PC-9 (cell line): ENCODE measurements around the gene MON1A. TPM values are rescaled to one million over a fixed set of nuclear protein-coding genes. Genes with fewer than 3 reads are reported as not detected.

Experiments
- Bru-seq: library from RNA; stranded (reverse); fragments of 400-500 nt; gene quantifications from one replicate; lab custom pipeline; 2021; lab: Mats Ljungman, UMichigan
- BruChase-seq, 2 experiments: library from RNA; stranded (reverse); fragments of 400-500 nt; gene quantifications; one replicate each; lab custom pipeline; 2021; lab: Mats Ljungman, UMichigan
- BruUV-seq: library from RNA; stranded (reverse); fragments of 400-500 nt; replicated peaks from 2 replicates; lab custom pipeline; 2021; lab: Mats Ljungman, UMichigan
- CTCF ChIA-PET: fragments of 300-600 bp; sonication (Branson Sonifier 250); formaldehyde crosslinking; loops from one replicate; lab custom pipeline; 2022; ENCODE audit warnings: antibody characterized with exemption; lab: Charles Lee
- POLR2A ChIA-PET: fragments of 300-600 bp; sonication (Branson Sonifier 250); formaldehyde crosslinking; loops from one replicate; lab custom pipeline; 2022; ENCODE audit warnings: antibody characterized with exemption; ENCODE audit not compliant: unreplicated experiment; lab: Charles Lee
- DNase-seq, 2 experiments: peaks; one replicate each; pipeline versions ENCODE4 v3.0.0 to v3.0.0-alpha.2; 2015 to 2022; ENCODE audit warnings: mixed read lengths in 1 of 2
- H2AFZ ChIP-seq: fragments of 200-600 bp; sonication (generic); 2 replicates; pipeline ENCODE4 v1.8.1; 2017; ENCODE audit warnings: antibody characterized with exemption
- H3F3A ChIP-seq: fragments of 200-600 bp; sonication (generic); 2 replicates; pipeline ENCODE4 v1.8.1; 2017; ENCODE audit warnings: antibody characterized with exemption, mild to moderate bottlenecking, low read depth; ENCODE audit not compliant: insufficient read depth
- H3K27ac ChIP-seq: fragments of 200-600 bp; sonication (generic); 2 replicates; pipeline ENCODE4 v1.6.1; 2016; ENCODE audit warnings: mixed run types
- H3K27me3 ChIP-seq: fragments of 200-600 bp; sonication (generic); 2 replicates; pipeline ENCODE4 v1.6.1; 2016; ENCODE audit warnings: low read depth, mixed run types; ENCODE audit not compliant: insufficient read depth
- H3K36me3 ChIP-seq: fragments of 200-600 bp; sonication (generic); 2 replicates; pipeline ENCODE4 v1.6.1; 2016; ENCODE audit warnings: low read depth, mixed run types
- H3K4me1 ChIP-seq: fragments of 200-600 bp; sonication (generic); replicated peaks from 2 replicates; pipeline ENCODE4 v1.6.1; 2016; ENCODE audit warnings: mixed run types; ENCODE audit not compliant: insufficient read depth
- H3K4me2 ChIP-seq: fragments of 200-600 bp; sonication (generic); 2 replicates; pipeline ENCODE4 v1.6.1; 2017; ENCODE audit warnings: mixed run types
- H3K4me3 ChIP-seq: fragments of 200-600 bp; sonication (generic); 2 replicates; pipeline ENCODE4 v1.6.1; 2016; ENCODE audit warnings: mixed run types
- H3K79me2 ChIP-seq: fragments of 200-600 bp; sonication (generic); 2 replicates; pipeline ENCODE4 v1.6.1; 2017; ENCODE audit warnings: low read depth, mixed run types
- H3K9me2 ChIP-seq: fragments of 200-600 bp; sonication (generic); 2 replicates; pipeline ENCODE4 v1.8.1; 2017; ENCODE audit warnings: mild to moderate bottlenecking; ENCODE audit not compliant: insufficient read depth
- H3K9me3 ChIP-seq: fragments of 200-600 bp; sonication (generic); 2 replicates; pipeline ENCODE4 v1.8.1; 2016; ENCODE audit warnings: low read depth; ENCODE audit not compliant: insufficient read depth
- H4K20me1 ChIP-seq: fragments of 200-600 bp; sonication (generic); 2 replicates; pipeline ENCODE4 v1.8.1; 2017; ENCODE audit not compliant: insufficient read depth
- EZH2 ChIP-seq: fragments of 200-600 bp; sonication (generic); IDR thresholded peaks from 2 replicates; pipeline ENCODE4 v1.8.0; 2017; ENCODE audit warnings: antibody characterized with exemption, low read depth
- intact Hi-C: fragments of 100-400 bp; cut with micrococcal nuclease; formaldehyde crosslinking; loops from one replicate; pipeline ENCODE4 v1.10.0; 2022; ENCODE audit not compliant: unreplicated experiment
- long read RNA-seq: library from polyadenylated mRNA; stranded (forward); transcript quantifications from one replicate; pipeline ENCODE4 v2.0.0, GENCODE V29; 2022
- total RNA-seq: library from RNA; stranded (reverse); gene quantifications from 2 replicates; pipeline ENCODE4 v1.2.3, GENCODE V29; 2021
- TF ChIP-seq, protein P1 (sequence below): fragments of 200-600 bp; sonication (generic); conservative IDR thresholded peaks from 2 replicates; pipeline ENCODE4 v1.6.1; 2017; ENCODE audit warnings: mixed run types, antibody characterized with exemption, mild to moderate bottlenecking, moderate library complexity

Gene MON1A
- total RNA-seq (4.8 and 5.5 TPM in 2 replicates), Bru-seq, nascent RNA (percentile 33 among the genes with signal in this experiment), BruChase-seq, experiment 1, labeled RNA remaining after a 2-hour chase (percentile 29 among the genes with signal in this experiment), BruChase-seq, experiment 2, labeled RNA remaining after a 6-hour chase (percentile 41 among the genes with signal in this experiment)
- long read RNA-seq, transcript MON1A-201 (6 exons, 2,370 nt) = major isoform, 9 of 15 reads
- long read RNA-seq, partial matches to known transcripts = 2 of 15 reads
- long read RNA-seq, other reads (novel, unspliced or antisense) = 3 of 15 reads

GRCh38 chr3:49929291-49930167, at the start of gene MON1A:
Gene MON1A (minus strand): TSS chr3:49929811. CDS start chr3:49913346, 16,465 bp downstream.
- peak within 1 kb of the TSS; percentile 93 for H3K4me2 ChIP-seq
- DNase-seq = peak; percentile 79 to 95
- no peaks in the 10 kb centered on the region for H3K27me3 ChIP-seq
- H3K4me1 ChIP-seq = peaks cover 11% of the 10 kb centered on the region
- no peaks in the 10 kb centered on the region for H3K9me3 ChIP-seq
- intact Hi-C loops = loop anchor here (1.0 kb wide), 2 partner anchors 11 to 29 kb away; partner anchors contain the start of gene RBM6
- H3K79me2 ChIP-seq = no peaks in the 10 kb centered on the region
- peak within 1 kb of the TSS; percentile 90 for H2AFZ ChIP-seq
- POLR2A ChIA-PET = interaction anchor here (0.6 to 1.2 kb wide), 7 partner anchors 10 to 355 kb away, joined by 3 to 25 read pairs (median 5); partner anchors contain the start of gene RBM6
- H3F3A ChIP-seq = no peaks in the 10 kb centered on the region
- BruUV-seq = no TSS peak
- H3K4me3 ChIP-seq = peak within 1 kb of the TSS; percentile 81
- no peaks in the 10 kb centered on the region for H3K9me2 ChIP-seq
- no peaks in the 10 kb centered on the region for H3K36me3 ChIP-seq
- CTCF ChIA-PET = interaction anchor here (0.6 to 1.5 kb wide), 5 partner anchors 10 to 1734 kb away, joined by 3 to 12 read pairs (median 5); partner anchors contain the start of gene RBM6
- H4K20me1 ChIP-seq = no peaks in the 10 kb centered on the region
- H3K27ac ChIP-seq = peak within 1 kb of the TSS; percentile 33; the same call in 1 of the 2 replicates
- TF ChIP-seq, protein P1, sequence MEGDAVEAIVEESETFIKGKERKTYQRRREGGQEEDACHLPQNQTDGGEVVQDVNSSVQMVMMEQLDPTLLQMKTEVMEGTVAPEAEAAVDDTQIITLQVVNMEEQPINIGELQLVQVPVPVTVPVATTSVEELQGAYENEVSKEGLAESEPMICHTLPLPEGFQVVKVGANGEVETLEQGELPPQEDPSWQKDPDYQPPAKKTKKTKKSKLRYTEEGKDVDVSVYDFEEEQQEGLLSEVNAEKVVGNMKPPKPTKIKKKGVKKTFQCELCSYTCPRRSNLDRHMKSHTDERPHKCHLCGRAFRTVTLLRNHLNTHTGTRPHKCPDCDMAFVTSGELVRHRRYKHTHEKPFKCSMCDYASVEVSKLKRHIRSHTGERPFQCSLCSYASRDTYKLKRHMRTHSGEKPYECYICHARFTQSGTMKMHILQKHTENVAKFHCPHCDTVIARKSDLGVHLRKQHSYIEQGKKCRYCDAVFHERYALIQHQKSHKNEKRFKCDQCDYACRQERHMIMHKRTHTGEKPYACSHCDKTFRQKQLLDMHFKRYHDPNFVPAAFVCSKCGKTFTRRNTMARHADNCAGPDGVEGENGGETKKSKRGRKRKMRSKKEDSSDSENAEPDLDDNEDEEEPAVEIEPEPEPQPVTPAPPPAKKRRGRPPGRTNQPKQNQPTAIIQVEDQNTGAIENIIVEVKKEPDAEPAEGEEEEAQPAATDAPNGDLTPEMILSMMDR = peak; percentile 45; the same call in 1 of the 2 replicates
- TF ChIP-seq EZH2 = no peak

DNA sequence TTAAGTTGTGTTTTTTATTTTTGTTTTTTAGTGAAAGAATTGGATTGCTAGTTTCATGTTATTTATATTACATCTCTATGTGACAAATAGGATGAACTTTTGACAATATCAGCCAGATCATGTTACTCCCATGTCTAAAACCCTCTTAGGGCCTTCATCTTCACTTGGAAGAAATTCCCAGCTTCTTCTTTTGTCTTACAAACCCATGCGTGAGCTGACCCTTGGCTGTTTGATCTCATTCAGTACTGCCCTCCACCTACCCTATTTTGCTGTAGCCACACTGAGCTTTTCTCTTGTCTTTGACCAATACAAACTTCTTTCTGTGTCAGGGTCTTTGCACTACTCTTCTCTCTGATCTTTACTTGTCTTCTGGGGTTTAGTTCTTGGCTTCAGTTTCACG, 47.3 kb upstream of the MON1A start:
- Histone ChIP-seq H4K20me1 (no peaks in the 10 kb centered on the region), H3K4me3 (no peak overlapping the region), H3K9me3 (no peaks in the 10 kb centered on the region), H3K27ac (no peak overlapping the region), H3K79me2 (no peaks in the 10 kb centered on the region), H3K27me3 (no peaks in the 10 kb centered on the region), H3K4me2 (no peak overlapping the region), H3K36me3 (no peaks in the 10 kb centered on the region), H3K9me2 (no peaks in the 10 kb centered on the region), H3K4me1 (no peaks in the 10 kb centered on the region), H2AFZ (no peak overlapping the region), H3F3A (no peaks in the 10 kb centered on the region)
- CTCF ChIA-PET = interaction anchor here (0.5 kb wide), 1 partner anchor 14 kb away, joined by 3 read pairs; no protein-coding TSS in a partner anchor
- no peak for TF ChIP-seq EZH2
- TF ChIP-seq, protein P1 = no peak
- no peak for DNase-seq
- intact Hi-C loops = no loop called here
- no TSS peak for BruUV-seq
- POLR2A ChIA-PET = no interaction called here

- Histone ChIP-seq H3K4me2 (no peak overlapping the region), H4K20me1 (no peaks in the 10 kb centered on the region; the same call in 1 of the 2 replicates), H3K9me2 (no peaks in the 10 kb centered on the region), H3K36me3 (no peaks in the 10 kb centered on the region), H3K27me3 (no peaks in the 10 kb centered on the region), H3K4me1 (no peaks in the 10 kb centered on the region), H3F3A (no peaks in the 10 kb centered on the region), H3K27ac (no peak overlapping the region), H3K9me3 (no peaks in the 10 kb centered on the region), H3K4me3 (no peak overlapping the region), H3K79me2 (no peaks in the 10 kb centered on the region), H2AFZ (no peak overlapping the region)
- intact Hi-C loops = no loop called here
- TF ChIP-seq, protein P1 = no peak
- no peak for TF ChIP-seq EZH2
- no TSS peak for BruUV-seq
- CTCF ChIA-PET = interaction anchor here (0.6 kb wide), 1 partner anchor 45 kb away, joined by 9 read pairs; no protein-coding TSS in a partner anchor
- DNase-seq = no peak
- POLR2A ChIA-PET = no interaction called here
Measured at GRCh38 chr3:49972656-49973055, 43.0 kb upstream of the MON1A start.
